Erythroblast (primary cell): ENCODE results near the gene TGM6.
A peak's percentile ranks its signal among the peaks of the same experiment; 100 is the strongest.

Source experiments
- GATA1 ChIP-seq: IDR thresholded peaks from 2 replicates; pipeline ENCODE4 v1.6.1; 2011; ENCODE audit warnings: low read depth, mild to moderate bottlenecking, control low read depth, low read length, moderate library complexity
- POLR2A ChIP-seq: IDR thresholded peaks from 2 replicates; pipeline ENCODE4 v1.6.1; 2011; ENCODE audit warnings: mild to moderate bottlenecking, low read length

- peak; percentile 98 for TF ChIP-seq POLR2A
- TF ChIP-seq GATA1, result no peak
Measured at GRCh38 chr20:2470423-2471193, 89.9 kb downstream of the TGM6 start, which contains the start of gene SNRPB.
